OCI-LY1 (cell line): ENCODE results near the gene DNAJB5.

ENCODE experiments used
- EZH2 ChIP-seq: fragments of 200-600 bp; sonication (generic), shearing (Covaris generic); IDR thresholded peaks from 2 replicates; pipeline ENCODE4 v1.8.0; 2017; ENCODE audit warnings: borderline replicate concordance, mixed run types, mild to moderate bottlenecking, antibody characterized with exemption, low read length, moderate library complexity, mixed read lengths
- TF ChIP-seq, protein P1 (sequence below): fragments of 200-600 bp; sonication (generic), shearing (Covaris generic); IDR thresholded peaks from 2 replicates; pipeline ENCODE4 v1.5.1; 2017; ENCODE audit warnings: mild to moderate bottlenecking, antibody characterized with exemption, low read length, moderate library complexity, mixed read lengths

DNA sequence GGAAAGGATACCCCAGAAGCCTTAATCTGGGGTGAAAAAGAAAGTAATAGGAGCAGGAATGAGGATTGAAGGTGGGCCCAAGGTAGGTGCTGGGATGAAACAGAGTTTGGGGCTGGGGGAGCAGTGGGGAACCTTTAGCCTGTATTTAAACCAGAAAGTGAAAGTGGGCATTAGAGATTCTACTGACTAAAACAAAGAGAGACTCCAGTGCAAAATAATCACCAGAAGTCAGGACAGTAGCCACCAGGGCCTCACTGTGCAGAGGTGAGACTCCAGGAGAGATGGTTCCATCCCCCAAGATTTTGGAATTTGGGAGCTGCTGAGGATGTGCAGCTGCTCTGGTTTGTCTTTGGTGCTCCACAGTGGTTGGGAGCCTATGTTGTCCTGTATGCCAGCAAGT lies 13.1 kb downstream of the DNAJB5 start:
- TF ChIP-seq, protein P1, sequence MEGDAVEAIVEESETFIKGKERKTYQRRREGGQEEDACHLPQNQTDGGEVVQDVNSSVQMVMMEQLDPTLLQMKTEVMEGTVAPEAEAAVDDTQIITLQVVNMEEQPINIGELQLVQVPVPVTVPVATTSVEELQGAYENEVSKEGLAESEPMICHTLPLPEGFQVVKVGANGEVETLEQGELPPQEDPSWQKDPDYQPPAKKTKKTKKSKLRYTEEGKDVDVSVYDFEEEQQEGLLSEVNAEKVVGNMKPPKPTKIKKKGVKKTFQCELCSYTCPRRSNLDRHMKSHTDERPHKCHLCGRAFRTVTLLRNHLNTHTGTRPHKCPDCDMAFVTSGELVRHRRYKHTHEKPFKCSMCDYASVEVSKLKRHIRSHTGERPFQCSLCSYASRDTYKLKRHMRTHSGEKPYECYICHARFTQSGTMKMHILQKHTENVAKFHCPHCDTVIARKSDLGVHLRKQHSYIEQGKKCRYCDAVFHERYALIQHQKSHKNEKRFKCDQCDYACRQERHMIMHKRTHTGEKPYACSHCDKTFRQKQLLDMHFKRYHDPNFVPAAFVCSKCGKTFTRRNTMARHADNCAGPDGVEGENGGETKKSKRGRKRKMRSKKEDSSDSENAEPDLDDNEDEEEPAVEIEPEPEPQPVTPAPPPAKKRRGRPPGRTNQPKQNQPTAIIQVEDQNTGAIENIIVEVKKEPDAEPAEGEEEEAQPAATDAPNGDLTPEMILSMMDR = no peak
- TF ChIP-seq EZH2 = no peak
